Osteoblast (primary cell): Measurements from ENCODE around the gene HS6ST3. TPM values are rescaled to one million over a fixed set of nuclear protein-coding genes. Genes with fewer than 3 reads are reported as not detected.
A peak's percentile ranks its signal among the peaks of the same experiment; 100 is the strongest.

Experiments
- DNase-seq: peaks from one replicate; pipeline ENCODE4 v3.0.0; 2011; ENCODE audit warnings: low spot score, mixed read lengths; ENCODE audit not compliant: insufficient read length; ENCODE audit errors: missing footprints
- H2AFZ ChIP-seq: 2 replicates; pipeline ENCODE4 v1.6.0; 2011; ENCODE audit warnings: mild to moderate bottlenecking, low read length
- H3K27ac ChIP-seq: 2 replicates; pipeline ENCODE4 v1.5.1; 2011; ENCODE audit warnings: mild to moderate bottlenecking, low read depth, low read length, moderate library complexity
- H3K27me3 ChIP-seq: 2 replicates; pipeline ENCODE4 v1.6.0; 2012; ENCODE audit warnings: mild to moderate bottlenecking, control low read depth, inconsistent platforms, low read length, moderate library complexity; ENCODE audit not compliant: insufficient read depth
- H3K36me3 ChIP-seq: 2 replicates; pipeline ENCODE4 v1.5.1; 2011; ENCODE audit warnings: mild to moderate bottlenecking, low read length, control low read depth, moderate library complexity; ENCODE audit not compliant: insufficient read depth
- H3K4me1 ChIP-seq: 2 replicates; pipeline ENCODE4 v1.5.1; 2011; ENCODE audit warnings: mild to moderate bottlenecking, low read length, control low read depth, moderate library complexity; ENCODE audit not compliant: insufficient read depth
- H3K4me2 ChIP-seq: 2 replicates; pipeline ENCODE4 v1.6.0; 2011; ENCODE audit warnings: mild to moderate bottlenecking, low read length; ENCODE audit not compliant: insufficient read depth
- H3K4me3 ChIP-seq: fragments of 200-600 bp; sonication (generic); 3 replicates; pipeline ENCODE4 v1.5.1; 2012; ENCODE audit warnings: mild to moderate bottlenecking, low read length, inconsistent platforms; ENCODE audit not compliant: insufficient read depth
- H3K79me2 ChIP-seq: 2 replicates; pipeline ENCODE4 v1.6.0; 2012; ENCODE audit warnings: mild to moderate bottlenecking, low read length, control low read depth, inconsistent platforms; ENCODE audit not compliant: insufficient read depth
- H3K9me3 ChIP-seq: 2 replicates; pipeline ENCODE4 v1.5.1; 2011; ENCODE audit warnings: low read depth, low read length, control low read depth
- H4K20me1 ChIP-seq: 2 replicates; pipeline ENCODE4 v1.6.0; 2012; ENCODE audit warnings: mild to moderate bottlenecking, low read length, control low read depth; ENCODE audit not compliant: insufficient read depth
- CTCF ChIP-seq: IDR thresholded peaks from 2 replicates; pipeline ENCODE4 v1.5.1; 2011; ENCODE audit warnings: mild to moderate bottlenecking, low read depth, low read length, moderate library complexity; ENCODE audit errors: extremely low read depth
- total RNA-seq: library from RNA; depleted of rRNA; stranded (reverse); fragments of >200 nt; gene quantifications from 2 replicates; pipeline ENCODE4 v1.2.3, GENCODE V29; 2012

HS6ST3 gene
- total RNA-seq, 1 donor = not detected

- Histone ChIP-seq H3K4me3 (no peak overlapping the region), H3K36me3 (no peaks in the 10 kb centered on the region), H3K4me2 (no peak overlapping the region), H2AFZ (no peak overlapping the region), H3K27me3 (no peaks in the 10 kb centered on the region), H3K4me1 (no peaks in the 10 kb centered on the region), H3K79me2 (no peaks in the 10 kb centered on the region), H4K20me1 (no peaks in the 10 kb centered on the region), H3K9me3 (no peaks in the 10 kb centered on the region), H3K27ac (no peak overlapping the region)
- TF ChIP-seq CTCF = no peak
- peak; percentile 30 for DNase-seq
Observed at GRCh38 chr13:96422002-96422401, 332.1 kb downstream of the HS6ST3 start.

GRCh38 chr13:96426167-96426566 is 336.3 kb downstream of the HS6ST3 start:
- H3K4me1 ChIP-seq = no peaks in the 10 kb centered on the region
- no peak overlapping the region for H2AFZ ChIP-seq
- TF ChIP-seq CTCF = no peak
- H3K79me2 ChIP-seq = no peaks in the 10 kb centered on the region
- H3K27ac ChIP-seq = no peak overlapping the region
- no peak for DNase-seq
- no peak overlapping the region for H3K4me3 ChIP-seq
- H3K4me2 ChIP-seq = no peak overlapping the region
- H3K27me3 ChIP-seq = no peaks in the 10 kb centered on the region
- H3K36me3 ChIP-seq = no peaks in the 10 kb centered on the region
- no peaks in the 10 kb centered on the region for H3K9me3 ChIP-seq
- no peaks in the 10 kb centered on the region for H4K20me1 ChIP-seq

GRCh38 chr13:96428911-96429310 is 339.0 kb downstream of the HS6ST3 start:
- no peak overlapping the region for H3K27ac ChIP-seq
- H2AFZ ChIP-seq = no peak overlapping the region
- no peaks in the 10 kb centered on the region for H3K36me3 ChIP-seq

GRCh38 chr13:96431044-96431581 is 341.2 kb downstream of the HS6ST3 start:
- no peak overlapping the region for H3K4me2 ChIP-seq
- DNase-seq = no peak
- H2AFZ ChIP-seq = no peak overlapping the region
- no peaks in the 10 kb centered on the region for H3K36me3 ChIP-seq
- no peaks in the 10 kb centered on the region for H3K27me3 ChIP-seq
- no peaks in the 10 kb centered on the region for H4K20me1 ChIP-seq
- no peak overlapping the region for H3K4me3 ChIP-seq
- H3K27ac ChIP-seq = no peak overlapping the region
- H3K79me2 ChIP-seq = no peaks in the 10 kb centered on the region
- H3K4me1 ChIP-seq = no peaks in the 10 kb centered on the region
- no peak for TF ChIP-seq CTCF
- H3K9me3 ChIP-seq = peaks cover 4% of the 10 kb centered on the region

More at GRCh38 chr13:96428911-96429310, 339.0 kb downstream of the HS6ST3 start:
- no peak overlapping the region for H3K4me2 ChIP-seq
- no peak overlapping the region for H3K4me3 ChIP-seq
- no peaks in the 10 kb centered on the region for H3K27me3 ChIP-seq
- no peaks in the 10 kb centered on the region for H3K4me1 ChIP-seq
- H3K9me3 ChIP-seq = peaks cover 4% of the 10 kb centered on the region
- H4K20me1 ChIP-seq = no peaks in the 10 kb centered on the region
- no peak for TF ChIP-seq CTCF
- H3K79me2 ChIP-seq = no peaks in the 10 kb centered on the region
- no peak for DNase-seq
